WI38 (cell line): ENCODE results near the gene SUCLG1.

Experiments
- H3K4me3 ChIP-seq: 2 replicates; pipeline ENCODE4 v1.5.1; 2011; ENCODE audit warnings: low read depth, mild to moderate bottlenecking, control low read depth, low read length
- CTCF ChIP-seq: IDR thresholded peaks from 2 replicates; pipeline ENCODE4 v1.5.1; 2012; ENCODE audit warnings: low read depth, mild to moderate bottlenecking, control low read depth, low read length

The SUCLG1 gene

GRCh38 chr2:84459018-84459943 lies at the start of gene SUCLG1:
SUCLG1 (minus strand) TSS chr2:84459280; CDS start chr2:84459269, 11 bp downstream.
- TF ChIP-seq CTCF: no peak
- H3K4me3 ChIP-seq: peak within 1 kb of the TSS; percentile 80

GRCh38 chr2:84498150-84498799 lies 39.2 kb upstream of the SUCLG1 start:
- TF ChIP-seq CTCF: no peak
- H3K4me3 ChIP-seq: no peak overlapping the region

GRCh38 chr2:84497285-84497684 lies 38.2 kb upstream of the SUCLG1 start:
- H3K4me3 ChIP-seq: no peak overlapping the region
- no peak for TF ChIP-seq CTCF

GRCh38 chr2:84496386-84496785 lies 37.3 kb upstream of the SUCLG1 start:
- H3K4me3 ChIP-seq: no peak overlapping the region
- no peak for TF ChIP-seq CTCF

GRCh38 chr2:84495539-84496146 lies 36.6 kb upstream of the SUCLG1 start:
- H3K4me3 ChIP-seq: no peak overlapping the region
- TF ChIP-seq CTCF: peak; percentile 37; the same call in 1 of the 2 replicates

- no peak overlapping the region for H3K4me3 ChIP-seq
- no peak for TF ChIP-seq CTCF
Measured at GRCh38 chr2:84494070-84494469, 35.0 kb upstream of the SUCLG1 start.
